K562 (cell line): ENCODE results near the gene GNAQ. TPM values are rescaled to one million over a fixed set of nuclear protein-coding genes. Genes with fewer than 3 reads are reported as not detected.

Experiments
- CBFA2T3 ChIP-seq: fragments of 450-650 bp; IDR thresholded peaks from 2 replicates; pipeline ENCODE4 v1.6.1; 2017
- CC2D1A ChIP-seq: fragments of 450-650 bp; IDR thresholded peaks from 2 replicates; pipeline ENCODE4 v1.6.1; 2017; ENCODE audit warnings: mild to moderate bottlenecking
- CEBPG ChIP-seq, 3 experiments: fragments of 200-800 bp in 1 of 3; sonication (Bioruptor generic) in 1 of 3; sonication (generic) in 1 of 3; formaldehyde crosslinking in 1 of 3; IDR thresholded peaks in 2 of 3; conservative IDR thresholded peaks in 1 of 3; 2 replicates each; pipeline versions ENCODE4 v1.6.1 to v1.8.0; 2016 to 2022; ENCODE audit warnings: missing compliant biosample characterization in 2 of 3, missing genetic modification characterization in 2 of 3, mild to moderate bottlenecking in 1 of 3, missing genetic modification reagents in 1 of 3
- ETV5 ChIP-seq: sonication (generic); formaldehyde crosslinking; IDR thresholded peaks from 2 replicates; pipeline ENCODE4 v1.4.0; 2020; ENCODE audit warnings: low read depth, mild to moderate bottlenecking, missing genetic modification reagents
- FUS ChIP-seq: fragments of 200-400 bp; formaldehyde crosslinking; optimal IDR thresholded peaks from 2 replicates; pipeline ENCODE3; 2017; ENCODE audit warnings: low read depth, low read length
- JUND ChIP-seq, 2 experiments: IDR thresholded peaks; 2 replicates in 1 of 2; 3 replicates in 1 of 2; pipeline ENCODE4 v1.6.1; 2011; ENCODE audit warnings: borderline replicate concordance in 2 of 2, low read depth in 2 of 2, low read length in 2 of 2, improper control_type of control experiment in 1 of 2, missing biosample characterization in 1 of 2, missing genetic modification characterization in 1 of 2, missing genetic modification reagents in 1 of 2
- PCBP2 ChIP-seq: fragments of 200-400 bp; formaldehyde crosslinking; IDR thresholded peaks from 2 replicates; pipeline ENCODE4 v1.6.1; 2018; ENCODE audit warnings: low read length, low read depth, mild to moderate bottlenecking, moderate library complexity; ENCODE audit not compliant: poor library complexity, severe bottlenecking
- RAD51 ChIP-seq: fragments of 450-650 bp; IDR thresholded peaks from 2 replicates; pipeline ENCODE4 v1.7.1; 2016; ENCODE audit warnings: low read depth, mild to moderate bottlenecking, borderline replicate concordance
- SMAD4 ChIP-seq: fragments of 250-450 bp; sonication (Bioruptor Pico); conservative IDR thresholded peaks from 2 replicates; pipeline ENCODE4 v1.8.0; 2021; ENCODE audit warnings: inconsistent platforms, mild to moderate bottlenecking, moderate library complexity
- SRF ChIP-seq, 2 experiments: fragments of 250-450, 450-650 bp in 1 of 2; sonication (Bioruptor Pico) in 1 of 2; sonication (generic) in 1 of 2; formaldehyde crosslinking; IDR thresholded peaks; 2 replicates each; pipeline versions ENCODE4 v1.5.0 to v1.5.1; 2020 to 2022; ENCODE audit warnings: mild to moderate bottlenecking in 1 of 2, missing genetic modification reagents in 1 of 2
- TAF1 ChIP-seq: IDR thresholded peaks from 2 replicates; pipeline ENCODE4 v1.6.1; 2011; ENCODE audit warnings: mild to moderate bottlenecking, low read length, moderate library complexity; ENCODE audit not compliant: insufficient read depth, control insufficient read depth, severe bottlenecking; ENCODE audit errors: extremely low read depth
- TCF3 ChIP-seq: sonication (generic); formaldehyde crosslinking; IDR thresholded peaks from 2 replicates; pipeline ENCODE4 v1.4.0; 2020; ENCODE audit warnings: mild to moderate bottlenecking, missing genetic modification reagents
- TEAD4 ChIP-seq, 2 experiments: sonication (generic) in 1 of 2; formaldehyde crosslinking in 1 of 2; IDR thresholded peaks; 2 replicates each; pipeline versions ENCODE4 v1.6.1 to v1.8.0; 2012 to 2022; ENCODE audit warnings: borderline replicate concordance in 1 of 2, inconsistent platforms in 1 of 2, low read length in 1 of 2, mild to moderate bottlenecking in 1 of 2, missing genetic modification reagents in 1 of 2
- ZBED1 ChIP-seq: IDR thresholded peaks from 2 replicates; pipeline ENCODE4 v1.6.1; 2014
- ZFP1 ChIP-seq: fragments of 450-650 bp; formaldehyde crosslinking; IDR thresholded peaks from 2 replicates; pipeline ENCODE4 v1.4.0; 2020; ENCODE audit warnings: mild to moderate bottlenecking, mixed read lengths
- polyA plus RNA-seq, 8 experiments: library from polyadenylated mRNA; depleted of rRNA in 4 of 8; stranded (reverse) in 5 of 8; unstranded in 3 of 8; fragments of >200 nt; fragmentation: Nextera tagmentation in 2 of 8; fragmentation: Illumina TruSeq in 1 of 8; extraction: Ambion mirVana in 2 of 8; extraction: Trizol in 1 of 8; gene quantifications; 2 replicates each; pipeline versions ENCODE4 v1.2.1 to v1.2.3, GENCODE V29; 2011 to 2014; ENCODE audit warnings: inconsistent platforms in 1 of 8, missing spikeins in 1 of 8
- total RNA-seq, 7 experiments: library from RNA; depleted of rRNA in 6 of 7; stranded (reverse); fragments of >200 nt in 6 of 7; fragmentation: Illumina TruSeq in 2 of 7; extraction: Trizol in 2 of 7; gene quantifications; 2 replicates each; pipeline versions ENCODE4 v1.2.1 to v1.2.3, GENCODE V29; 2011 to 2021; ENCODE audit warnings: low replicate concordance in 1 of 7
- TF ChIP-seq, protein P1 (sequence below): fragments of 450-650 bp; IDR thresholded peaks from 2 replicates; pipeline ENCODE4 v1.6.1; 2016; ENCODE audit warnings: missing biosample characterization, missing genetic modification characterization
- TF ChIP-seq, protein P2 (sequence below): sonication (generic); formaldehyde crosslinking; IDR thresholded peaks from 2 replicates; pipeline ENCODE4 v1.8.0; 2022; ENCODE audit warnings: missing genetic modification reagents, mild to moderate bottlenecking, moderate library complexity, borderline replicate concordance
- TF ChIP-seq, protein P3 (sequence below): fragments of 200-800 bp; sonication (Bioruptor generic); IDR thresholded peaks from 2 replicates; pipeline ENCODE4 v1.6.1; 2017; ENCODE audit warnings: missing genetic modification characterization, missing compliant biosample characterization
- TF ChIP-seq, protein P4 (sequence below): fragments of 250-450 bp; sonication (Bioruptor Pico); IDR thresholded peaks from 2 replicates; pipeline ENCODE4 v1.5.0; 2021; ENCODE audit warnings: mild to moderate bottlenecking, moderate library complexity

GNAQ gene
- total and polyA plus RNA-seq, 9 of the 15 experiments (the other 6 are each of a cell fraction or from before 2014, with no cell fraction given) = 4.8 to 27.9 (median 17.5) TPM

DNA sequence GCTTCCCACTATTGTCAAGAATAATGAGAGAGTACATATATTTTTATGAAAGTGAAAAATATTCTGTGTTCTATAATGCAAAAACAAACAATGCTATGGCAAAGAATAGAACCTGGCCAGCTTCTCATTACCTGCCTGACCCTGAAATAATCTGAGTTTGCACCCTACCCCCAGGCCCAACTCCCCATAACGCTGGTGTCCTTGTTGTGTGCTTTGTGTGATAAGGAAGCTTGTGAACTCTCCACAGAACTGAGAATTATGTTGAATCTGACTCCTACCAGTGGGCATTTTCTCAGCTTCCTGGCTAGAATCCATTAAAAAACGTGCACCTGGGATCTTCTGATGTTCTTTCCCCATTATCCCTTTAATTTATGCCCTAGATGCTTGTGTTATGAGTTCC lies 205.5 kb downstream of the GNAQ start (continued):
- TF ChIP-seq, protein P1, sequence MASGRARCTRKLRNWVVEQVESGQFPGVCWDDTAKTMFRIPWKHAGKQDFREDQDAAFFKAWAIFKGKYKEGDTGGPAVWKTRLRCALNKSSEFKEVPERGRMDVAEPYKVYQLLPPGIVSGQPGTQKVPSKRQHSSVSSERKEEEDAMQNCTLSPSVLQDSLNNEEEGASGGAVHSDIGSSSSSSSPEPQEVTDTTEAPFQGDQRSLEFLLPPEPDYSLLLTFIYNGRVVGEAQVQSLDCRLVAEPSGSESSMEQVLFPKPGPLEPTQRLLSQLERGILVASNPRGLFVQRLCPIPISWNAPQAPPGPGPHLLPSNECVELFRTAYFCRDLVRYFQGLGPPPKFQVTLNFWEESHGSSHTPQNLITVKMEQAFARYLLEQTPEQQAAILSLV = no peak
- TF ChIP-seq TCF3 (peak; percentile 30; the same call in 1 of the 2 replicates), TAF1 (no peak), ZFP1 (CRISPR knock-in tag) (no peak), RAD51 (no peak), CEBPG (CRISPR knock-in tag; IDR thresholded peaks at IDR 0.05) (no peak), CEBPG (tag; conservative IDR thresholded peaks at IDR 0.05 in 1 of 2, IDR thresholded peaks at IDR 0.05 in 1 of 2) (no peak), CC2D1A (no peak), CBFA2T3 (peak; percentile 72), SRF (CRISPR knock-in tag; IDR thresholded peaks at IDR 0.05) (no peak), JUND (IDR thresholded peaks at IDR 0.05; ENCODE audit: borderline replicate concordance, low read depth, low read length) (no peak), JUND (tag; IDR thresholded peaks at IDR 0.05; ENCODE audit: borderline replicate concordance, low read depth, low read length) (0 out of 3 replicates have a peak, but pooled peaks have one; percentile 7), ZBED1 (no peak), TEAD4 (IDR thresholded peaks at IDR 0.05; ENCODE audit: low read length) (peak; percentile 24; the same call in 1 of the 2 replicates), TEAD4 (CRISPR knock-in tag; IDR thresholded peaks at IDR 0.05; ENCODE audit: borderline replicate concordance) (no peak), PCBP2 (no peak), FUS (no peak), ETV5 (CRISPR knock-in tag) (no peak), SMAD4 (CRISPR knock-in tag) (no peak)
- TF ChIP-seq, protein P2, sequence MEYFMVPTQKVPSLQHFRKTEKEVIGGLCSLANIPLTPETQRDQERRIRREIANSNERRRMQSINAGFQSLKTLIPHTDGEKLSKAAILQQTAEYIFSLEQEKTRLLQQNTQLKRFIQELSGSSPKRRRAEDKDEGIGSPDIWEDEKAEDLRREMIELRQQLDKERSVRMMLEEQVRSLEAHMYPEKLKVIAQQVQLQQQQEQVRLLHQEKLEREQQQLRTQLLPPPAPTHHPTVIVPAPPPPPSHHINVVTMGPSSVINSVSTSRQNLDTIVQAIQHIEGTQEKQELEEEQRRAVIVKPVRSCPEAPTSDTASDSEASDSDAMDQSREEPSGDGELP = no peak
- TF ChIP-seq, protein P3, sequence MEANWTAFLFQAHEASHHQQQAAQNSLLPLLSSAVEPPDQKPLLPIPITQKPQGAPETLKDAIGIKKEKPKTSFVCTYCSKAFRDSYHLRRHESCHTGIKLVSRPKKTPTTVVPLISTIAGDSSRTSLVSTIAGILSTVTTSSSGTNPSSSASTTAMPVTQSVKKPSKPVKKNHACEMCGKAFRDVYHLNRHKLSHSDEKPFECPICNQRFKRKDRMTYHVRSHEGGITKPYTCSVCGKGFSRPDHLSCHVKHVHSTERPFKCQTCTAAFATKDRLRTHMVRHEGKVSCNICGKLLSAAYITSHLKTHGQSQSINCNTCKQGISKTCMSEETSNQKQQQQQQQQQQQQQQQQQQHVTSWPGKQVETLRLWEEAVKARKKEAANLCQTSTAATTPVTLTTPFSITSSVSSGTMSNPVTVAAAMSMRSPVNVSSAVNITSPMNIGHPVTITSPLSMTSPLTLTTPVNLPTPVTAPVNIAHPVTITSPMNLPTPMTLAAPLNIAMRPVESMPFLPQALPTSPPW = no peak
- TF ChIP-seq, protein P4, sequence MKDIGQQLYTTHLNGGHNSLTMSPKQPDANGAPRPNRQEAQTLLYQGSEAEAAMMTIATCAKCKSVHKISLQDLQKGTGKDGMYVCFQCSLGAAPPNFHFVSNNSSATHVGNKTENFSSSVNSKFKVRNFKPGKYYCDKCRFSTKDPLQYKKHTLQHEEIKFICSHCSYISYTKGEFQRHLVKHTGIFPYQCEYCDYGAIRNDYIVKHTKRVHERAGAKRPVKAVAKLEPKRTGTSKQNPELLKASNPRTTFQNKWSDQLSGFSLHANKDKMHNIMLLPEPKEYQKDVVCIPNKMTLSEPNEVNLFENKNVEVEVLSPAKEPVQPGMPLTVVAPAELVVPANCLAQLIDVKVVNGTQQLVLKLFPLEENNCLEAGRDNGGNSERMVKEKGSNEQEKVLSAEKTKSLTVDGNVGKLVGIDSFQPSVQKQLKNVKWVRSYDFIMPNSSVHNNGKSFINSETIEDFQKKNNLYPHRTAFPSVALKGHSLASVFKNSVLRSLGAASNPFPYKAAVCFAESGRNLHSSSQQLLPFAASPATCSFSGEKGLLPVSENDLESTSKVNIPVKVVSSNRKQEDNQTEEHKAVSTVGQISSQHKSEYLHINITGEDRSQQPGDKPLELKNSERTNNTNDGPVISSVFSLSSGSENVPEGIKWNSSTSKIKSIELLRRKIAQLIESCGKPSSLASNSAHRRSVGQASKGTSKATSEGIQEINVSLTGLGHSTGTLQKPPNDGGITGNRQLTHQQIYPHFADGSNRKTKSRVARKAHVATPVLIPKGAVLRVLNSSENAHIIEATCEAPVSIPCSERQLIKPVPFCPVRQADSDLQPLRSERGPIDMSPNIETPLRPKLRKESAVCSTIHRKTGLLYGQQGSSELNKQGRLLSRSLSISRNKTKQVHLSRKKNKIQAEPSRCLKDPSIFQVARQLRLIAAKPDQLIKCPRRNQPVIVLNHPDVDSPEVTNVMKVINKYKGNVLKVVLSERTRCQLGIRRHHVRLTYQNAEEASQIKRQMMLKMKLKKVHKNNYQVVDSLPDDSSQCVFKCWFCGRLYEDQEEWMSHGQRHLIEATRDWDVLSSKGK = no peak
